Panc1 (cell line): ENCODE measurements around the gene PRLR. TPM values are rescaled to one million over a fixed set of nuclear protein-coding genes. Genes with fewer than 3 reads are reported as not detected.

Experiments
- ATAC-seq: fragments of 200-7000 bp; cut with Tn5 transposase; 2 replicates; pipeline ENCODE4 v1.9.1; 2020; ENCODE audit warnings: mild to moderate bottlenecking, moderate library complexity
- BruUV-seq: library from RNA; stranded (reverse); fragments of 400-500 nt; replicated peaks from 2 replicates; lab custom pipeline; 2021; lab: Mats Ljungman, UMichigan
- CTCF ChIA-PET: fragments of 300-600 bp; sonication (Branson Sonifier 250); formaldehyde crosslinking; loops from one replicate; lab custom pipeline; 2022; ENCODE audit warnings: antibody characterized with exemption; lab: Charles Lee
- POLR2A ChIA-PET: fragments of 300-600 bp; sonication (Branson Sonifier 250); formaldehyde crosslinking; loops from one replicate; lab custom pipeline; 2022; ENCODE audit warnings: antibody characterized with exemption; lab: Charles Lee
- DNase-seq: peaks from one replicate; pipeline ENCODE4 v3.0.0-alpha.2; 2010; ENCODE audit warnings: low read depth, low spot score
- H3K27ac ChIP-seq: 2 replicates; pipeline ENCODE4 v1.5.1; 2011; ENCODE audit warnings: mild to moderate bottlenecking, low read length, inconsistent platforms
- H3K27me3 ChIP-seq: fragments of 200-500 bp; sonication (Bioruptor generic); 2 replicates; pipeline ENCODE4 v1.6.0; 2014; ENCODE audit warnings: low read length, inconsistent platforms; ENCODE audit not compliant: control insufficient read depth, insufficient read depth
- H3K36me3 ChIP-seq: fragments of 200-500 bp; sonication (Bioruptor generic); 2 replicates; pipeline ENCODE4 v1.5.1; 2014; ENCODE audit warnings: inconsistent platforms, mild to moderate bottlenecking, low read length, moderate library complexity; ENCODE audit not compliant: control insufficient read depth, insufficient read depth
- H3K4me1 ChIP-seq: 2 replicates; pipeline ENCODE4 v1.5.1; 2011; ENCODE audit warnings: inconsistent platforms, mild to moderate bottlenecking, low read length, moderate library complexity; ENCODE audit not compliant: control insufficient read depth, insufficient read depth
- H3K4me3 ChIP-seq, 2 experiments: 2 replicates each; pipeline ENCODE4 v1.5.1; 2011 to 2012; ENCODE audit warnings: low read depth in 2 of 2, low read length in 2 of 2, mild to moderate bottlenecking in 2 of 2, inconsistent platforms in 1 of 2, moderate library complexity in 1 of 2
- H3K9me3 ChIP-seq: fragments of 200-500 bp; sonication (Bioruptor generic); 2 replicates; pipeline ENCODE4 v1.5.1; 2014; ENCODE audit warnings: low read depth, mild to moderate bottlenecking, inconsistent platforms, low read length, moderate library complexity; ENCODE audit not compliant: control insufficient read depth, insufficient read depth
- POLR2AphosphoS5 ChIP-seq: IDR thresholded peaks from 2 replicates; pipeline ENCODE4 v1.6.1; 2012; ENCODE audit warnings: mild to moderate bottlenecking, low read depth, low read length, moderate library complexity
- REST ChIP-seq, 2 experiments: IDR thresholded peaks; 2 replicates each; pipeline ENCODE4 v1.6.1; 2011 to 2012; ENCODE audit warnings: low read depth in 2 of 2, control low read depth in 1 of 2, low read length in 1 of 2, mild to moderate bottlenecking in 1 of 2, moderate library complexity in 1 of 2; ENCODE audit not compliant: insufficient read depth in 1 of 2
- SIN3A ChIP-seq: IDR thresholded peaks from 2 replicates; pipeline ENCODE4 v1.6.1; 2012; ENCODE audit warnings: low read depth, mild to moderate bottlenecking, low read length, moderate library complexity, borderline replicate concordance; ENCODE audit not compliant: insufficient read depth
- TCF7L2 ChIP-seq: IDR thresholded peaks from 2 replicates; pipeline ENCODE4 v1.6.1; 2011; ENCODE audit warnings: mild to moderate bottlenecking, low read depth, low read length, inconsistent platforms
- in situ Hi-C: cut with HindIII; loops from 2 replicates; pipeline ENCODE4 v1.10.0; 2016; ENCODE audit warnings: low sequenced_read_pairs, low pct_unique_long_range_greater_than_20kb
- intact Hi-C: fragments of 100-400 bp; cut with micrococcal nuclease; formaldehyde crosslinking; loops from one replicate; pipeline ENCODE4 v1.10.0; 2022; ENCODE audit not compliant: unreplicated experiment
- total RNA-seq: library from RNA; stranded (reverse); gene quantifications from one replicate; pipeline ENCODE4 v1.2.1, GENCODE V29; 2021; ENCODE audit not compliant: unreplicated experiment
- TF ChIP-seq, protein P1 (sequence below): fragments of 450-650 bp; IDR thresholded peaks from 2 replicates; pipeline ENCODE4 v1.5.1; 2017; ENCODE audit warnings: mild to moderate bottlenecking

Gene PRLR
- total RNA-seq, 1 experiment from 2014 or later, result 0.46 TPM

GRCh38 chr5:35052838-35053237 lies 177.4 kb downstream of the PRLR start:
- H3K36me3 ChIP-seq, result no peaks in the 10 kb centered on the region
- POLR2A ChIA-PET, result no interaction called here
- no peak for TF ChIP-seq SIN3A
- TF ChIP-seq REST (IDR thresholded peaks at IDR 0.05; ENCODE audit: insufficient read depth in 1 of 2, low read depth in 2 of 2, low read length in 1 of 2), result no peak
- no peak for TF ChIP-seq TCF7L2
- TF ChIP-seq, protein P1, sequence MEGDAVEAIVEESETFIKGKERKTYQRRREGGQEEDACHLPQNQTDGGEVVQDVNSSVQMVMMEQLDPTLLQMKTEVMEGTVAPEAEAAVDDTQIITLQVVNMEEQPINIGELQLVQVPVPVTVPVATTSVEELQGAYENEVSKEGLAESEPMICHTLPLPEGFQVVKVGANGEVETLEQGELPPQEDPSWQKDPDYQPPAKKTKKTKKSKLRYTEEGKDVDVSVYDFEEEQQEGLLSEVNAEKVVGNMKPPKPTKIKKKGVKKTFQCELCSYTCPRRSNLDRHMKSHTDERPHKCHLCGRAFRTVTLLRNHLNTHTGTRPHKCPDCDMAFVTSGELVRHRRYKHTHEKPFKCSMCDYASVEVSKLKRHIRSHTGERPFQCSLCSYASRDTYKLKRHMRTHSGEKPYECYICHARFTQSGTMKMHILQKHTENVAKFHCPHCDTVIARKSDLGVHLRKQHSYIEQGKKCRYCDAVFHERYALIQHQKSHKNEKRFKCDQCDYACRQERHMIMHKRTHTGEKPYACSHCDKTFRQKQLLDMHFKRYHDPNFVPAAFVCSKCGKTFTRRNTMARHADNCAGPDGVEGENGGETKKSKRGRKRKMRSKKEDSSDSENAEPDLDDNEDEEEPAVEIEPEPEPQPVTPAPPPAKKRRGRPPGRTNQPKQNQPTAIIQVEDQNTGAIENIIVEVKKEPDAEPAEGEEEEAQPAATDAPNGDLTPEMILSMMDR, result no peak
- no peak for TF ChIP-seq POLR2AphosphoS5
- in situ Hi-C loops, result no loop called here
- intact Hi-C loops, result no loop called here
- no peak overlapping the region for H3K4me3 ChIP-seq
- H3K27me3 ChIP-seq, result no peaks in the 10 kb centered on the region
- CTCF ChIA-PET, result no interaction called here
- H3K9me3 ChIP-seq, result no peaks in the 10 kb centered on the region
- H3K27ac ChIP-seq, result no peak overlapping the region
- no TSS peak for BruUV-seq
- ATAC-seq (no peak), DNase-seq (no peak)
- no peaks in the 10 kb centered on the region for H3K4me1 ChIP-seq

DNA sequence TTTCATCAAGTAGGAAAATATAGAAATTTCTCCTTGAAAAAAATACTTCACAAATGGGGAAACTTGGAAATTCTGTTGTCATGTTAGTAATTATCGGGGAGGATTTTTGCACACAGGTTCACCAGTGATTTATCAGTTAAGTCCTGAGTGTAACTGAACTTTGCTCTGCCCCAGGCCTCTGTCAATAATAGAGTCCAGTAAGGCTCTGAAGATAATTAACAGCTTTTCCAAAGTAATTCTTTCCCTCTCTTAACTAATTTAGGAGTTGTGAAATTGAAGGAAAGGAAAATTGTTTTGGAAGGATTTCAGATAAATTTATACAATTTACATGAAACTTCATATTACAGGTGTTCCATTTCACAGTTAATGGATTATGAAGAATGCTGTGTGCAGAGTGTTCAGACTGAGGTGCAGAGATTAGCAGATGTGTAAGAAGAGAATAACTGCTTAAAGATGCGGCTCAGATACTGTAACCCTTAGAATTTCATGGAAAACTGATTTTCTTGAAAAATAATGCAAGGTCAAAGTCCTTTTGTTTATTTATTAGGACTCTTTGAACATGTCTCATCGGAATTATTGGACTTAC lies 179.7 kb downstream of the PRLR start:
- Histone ChIP-seq H3K4me1 (no peaks in the 10 kb centered on the region), H3K27me3 (no peaks in the 10 kb centered on the region), H3K27ac (no peak overlapping the region), H3K36me3 (no peaks in the 10 kb centered on the region), H3K4me3 (no peak overlapping the region), H3K9me3 (no peaks in the 10 kb centered on the region)
- ATAC-seq (no peak), DNase-seq (no peak)
- no TSS peak for BruUV-seq
- intact Hi-C loops (no loop called here), in situ Hi-C loops (no loop called here)
- ChIA-PET CTCF (no interaction called here), POLR2A (no interaction called here)
- TF ChIP-seq, protein P1, result no peak
- TF ChIP-seq TCF7L2, result no peak
- TF ChIP-seq SIN3A, result no peak
- TF ChIP-seq REST (IDR thresholded peaks at IDR 0.05; ENCODE audit: insufficient read depth in 1 of 2, low read depth in 2 of 2, low read length in 1 of 2), result no peak
- TF ChIP-seq POLR2AphosphoS5, result no peak
